SK-N-SH (cell line): ENCODE measurements around the gene ATL3. TPM values are rescaled to one million over a fixed set of nuclear protein-coding genes. Genes with fewer than 3 reads are reported as not detected.

Experiments
- CTCF ChIA-PET: fragments of 300-600, 350-600 bp; formaldehyde crosslinking; extraction: SDS; loops from one replicate; lab custom pipeline; 2021; lab: Yijun Ruan, JAX
- POLR2A ChIA-PET: fragments of 350-600 bp; sonication (Branson Sonifier 250); formaldehyde crosslinking; extraction: SDS; loops from one replicate; lab custom pipeline; 2020; ENCODE audit warnings: antibody characterized with exemption, inconsistent platforms; lab: Yijun Ruan, JAX
- DNase-seq: peaks from one replicate; pipeline ENCODE4 v3.0.0; 2012
- H2AFZ ChIP-seq: fragments of 200-600 bp; sonication (generic); 2 replicates; pipeline ENCODE4 v1.8.1; 2016; ENCODE audit warnings: antibody characterized with exemption, mild to moderate bottlenecking, low read depth
- H3F3A ChIP-seq: fragments of 200-600 bp; sonication (generic); replicated peaks from 2 replicates; pipeline ENCODE3; 2016; ENCODE audit warnings: antibody characterized with exemption, mild to moderate bottlenecking; ENCODE audit not compliant: insufficient read depth
- H3K27ac ChIP-seq, 2 experiments: fragments of 200-500 bp in 1 of 2; fragments of 200-600 bp in 1 of 2; sonication (Bioruptor generic) in 1 of 2; sonication (generic), shearing (Covaris generic) in 1 of 2; 2 replicates each; pipeline versions ENCODE4 v1.5.1 to v1.6.1; 2014 to 2016; ENCODE audit warnings: low read depth in 2 of 2, inconsistent platforms in 1 of 2, low read length in 1 of 2, mild to moderate bottlenecking in 1 of 2, mixed read lengths in 1 of 2
- H3K27me3 ChIP-seq: fragments of 200-600 bp; sonication (generic), shearing (Covaris generic); 2 replicates; pipeline ENCODE4 v1.6.1; 2016; ENCODE audit warnings: mixed run types; ENCODE audit not compliant: insufficient read depth
- H3K36me3 ChIP-seq, 2 experiments: fragments of 200-500 bp in 1 of 2; fragments of 200-600 bp in 1 of 2; sonication (Bioruptor generic) in 1 of 2; sonication (generic) in 1 of 2; replicated peaks in 1 of 2; 2 replicates each; pipeline versions ENCODE3 to v1.5.1; 2014 to 2016; ENCODE audit warnings: low read length in 1 of 2, mild to moderate bottlenecking in 1 of 2; ENCODE audit not compliant: insufficient read depth in 2 of 2, control insufficient read depth in 1 of 2
- H3K4me1 ChIP-seq, 2 experiments: fragments of 200-500 bp in 1 of 2; fragments of 200-600 bp in 1 of 2; sonication (Bioruptor generic) in 1 of 2; sonication (generic), shearing (Covaris generic) in 1 of 2; 2 replicates each; pipeline versions ENCODE4 v1.5.1 to v1.6.1; 2014 to 2016; ENCODE audit warnings: low read depth in 1 of 2, low read length in 1 of 2, mixed run types in 1 of 2; ENCODE audit not compliant: insufficient read depth in 2 of 2, control insufficient read depth in 1 of 2
- H3K4me2 ChIP-seq: fragments of 200-600 bp; sonication (generic), shearing (Covaris generic); 2 replicates; pipeline ENCODE4 v1.6.1; 2017; ENCODE audit warnings: mixed run types
- H3K4me3 ChIP-seq, 2 experiments: fragments of 200-500 bp in 1 of 2; fragments of 200-600 bp in 1 of 2; sonication (Bioruptor generic) in 1 of 2; sonication (generic), shearing (Covaris generic) in 1 of 2; 2 replicates each; pipeline versions ENCODE4 v1.5.1 to v1.8.1; 2014 to 2016; ENCODE audit warnings: low read depth in 2 of 2, inconsistent platforms in 1 of 2, low read length in 1 of 2, mild to moderate bottlenecking in 1 of 2, mixed read lengths in 1 of 2, moderate library complexity in 1 of 2
- H3K79me2 ChIP-seq: fragments of 200-600 bp; sonication (generic); 2 replicates; pipeline ENCODE4 v1.8.1; 2017; ENCODE audit warnings: mild to moderate bottlenecking; ENCODE audit not compliant: insufficient read depth
- H3K9ac ChIP-seq: fragments of 200-600 bp; sonication (generic); 2 replicates; pipeline ENCODE4 v1.6.1; 2017; ENCODE audit warnings: mixed run types
- H3K9me2 ChIP-seq: fragments of 200-600 bp; sonication (generic); 2 replicates; pipeline ENCODE4 v1.6.1; 2017; ENCODE audit warnings: mixed run types
- H3K9me3 ChIP-seq: fragments of 200-600 bp; sonication (generic); 2 replicates; pipeline ENCODE4 v1.6.1; 2017; ENCODE audit warnings: mixed run types, mild to moderate bottlenecking, moderate library complexity
- H4K20me1 ChIP-seq: fragments of 200-600 bp; sonication (generic); 2 replicates; pipeline ENCODE4 v1.6.1; 2017; ENCODE audit warnings: mild to moderate bottlenecking, mixed run types; ENCODE audit not compliant: insufficient read depth
- JUND ChIP-seq: IDR thresholded peaks from 2 replicates; pipeline ENCODE4 v1.4.0; 2012
- MXI1 ChIP-seq: IDR thresholded peaks from 2 replicates; pipeline ENCODE4 v1.6.1; 2012; ENCODE audit warnings: mild to moderate bottlenecking, low read depth, low read length, improper control_type of control experiment
- NFIC ChIP-seq: IDR thresholded peaks from 2 replicates; pipeline ENCODE4 v1.4.0; 2012; ENCODE audit warnings: borderline replicate concordance
- TAF1 ChIP-seq: IDR thresholded peaks from 2 replicates; pipeline ENCODE4 v1.6.1; 2012; ENCODE audit warnings: low read depth, mild to moderate bottlenecking, low read length, moderate library complexity, borderline replicate concordance
- TEAD4 ChIP-seq: IDR thresholded peaks from 2 replicates; pipeline ENCODE4 v1.4.0; 2012; ENCODE audit warnings: mild to moderate bottlenecking, borderline replicate concordance; ENCODE audit not compliant: insufficient read depth
- WGBS: methylation state at CpG from one replicate; pipeline ENCODE4 v1.1.6; 2017; ENCODE audit warnings: low lambda C conversion rate; 5-methylcytosine and 5-hydroxymethylcytosine counted together
- polyA plus RNA-seq, 3 experiments: library from polyadenylated mRNA; depleted of rRNA; stranded (reverse); fragments of >200 nt; gene quantifications; 2 replicates each; pipeline ENCODE4 v1.2.3, GENCODE V29; 2012
- TF ChIP-seq, protein P1 (sequence below): fragments of 150-350 bp; IDR thresholded peaks from 2 replicates; pipeline ENCODE4 v1.6.1; 2016; ENCODE audit warnings: mild to moderate bottlenecking, low read depth, low read length
- TF ChIP-seq, protein P2 (sequence below): IDR thresholded peaks from 2 replicates; pipeline ENCODE4 v1.4.0; 2012; ENCODE audit warnings: low read depth, borderline replicate concordance
- TF ChIP-seq, protein P3 (sequence below): IDR thresholded peaks from 2 replicates; pipeline ENCODE4 v1.4.0; 2012; ENCODE audit warnings: low read depth, borderline replicate concordance

ATL3 gene
- polyA plus RNA-seq, 1 of the 3 experiments (the other 2 are of a cell fraction), result 13.1 TPM

DNA sequence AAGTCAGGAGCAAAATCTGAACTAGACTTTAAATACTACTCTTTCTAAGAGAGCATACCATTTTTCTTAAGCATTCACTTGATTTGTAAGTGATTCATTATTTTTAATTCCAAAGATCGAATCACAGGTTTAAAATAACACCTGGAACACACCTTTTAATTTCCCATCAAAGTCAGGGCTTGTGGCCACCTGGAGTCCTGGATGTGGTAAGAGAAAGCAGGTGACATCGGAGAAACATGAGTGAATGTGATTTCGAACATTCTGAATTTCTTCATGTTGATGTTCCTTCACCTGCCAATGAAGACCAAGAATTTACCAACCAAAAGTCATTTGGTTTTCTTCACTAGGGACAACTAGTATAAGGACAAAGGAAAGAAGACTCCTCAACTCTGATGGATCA, 28.0 kb downstream of the ATL3 start:
- Histone ChIP-seq H3K4me3 (no peak overlapping the region), H3K9me2 (no peaks in the 10 kb centered on the region), H4K20me1 (no peaks in the 10 kb centered on the region), H3K79me2 (peaks cover 3% of the 10 kb centered on the region; the same call in 1 of the 2 replicates), H3K4me1 (no peaks in the 10 kb centered on the region), H3K9ac (no peak overlapping the region), H3K4me2 (no peak overlapping the region), H3K9me3 (no peaks in the 10 kb centered on the region), H2AFZ (no peak overlapping the region), H3K27ac (no peak overlapping the region), H3F3A (peaks cover 4% of the 10 kb centered on the region), H3K27me3 (no peaks in the 10 kb centered on the region), H3K36me3 (peaks cover 44 to 58% of the 10 kb centered on the region in 2 experiments)
- 82% methylated on average over 3 of the region's 3 CpGs for WGBS
- TF ChIP-seq TAF1 (no peak), NFIC (no peak), JUND (no peak), MXI1 (no peak)
- TF ChIP-seq, protein P1, sequence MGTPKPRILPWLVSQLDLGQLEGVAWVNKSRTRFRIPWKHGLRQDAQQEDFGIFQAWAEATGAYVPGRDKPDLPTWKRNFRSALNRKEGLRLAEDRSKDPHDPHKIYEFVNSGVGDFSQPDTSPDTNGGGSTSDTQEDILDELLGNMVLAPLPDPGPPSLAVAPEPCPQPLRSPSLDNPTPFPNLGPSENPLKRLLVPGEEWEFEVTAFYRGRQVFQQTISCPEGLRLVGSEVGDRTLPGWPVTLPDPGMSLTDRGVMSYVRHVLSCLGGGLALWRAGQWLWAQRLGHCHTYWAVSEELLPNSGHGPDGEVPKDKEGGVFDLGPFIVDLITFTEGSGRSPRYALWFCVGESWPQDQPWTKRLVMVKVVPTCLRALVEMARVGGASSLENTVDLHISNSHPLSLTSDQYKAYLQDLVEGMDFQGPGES, result no peak
- TF ChIP-seq, protein P2, sequence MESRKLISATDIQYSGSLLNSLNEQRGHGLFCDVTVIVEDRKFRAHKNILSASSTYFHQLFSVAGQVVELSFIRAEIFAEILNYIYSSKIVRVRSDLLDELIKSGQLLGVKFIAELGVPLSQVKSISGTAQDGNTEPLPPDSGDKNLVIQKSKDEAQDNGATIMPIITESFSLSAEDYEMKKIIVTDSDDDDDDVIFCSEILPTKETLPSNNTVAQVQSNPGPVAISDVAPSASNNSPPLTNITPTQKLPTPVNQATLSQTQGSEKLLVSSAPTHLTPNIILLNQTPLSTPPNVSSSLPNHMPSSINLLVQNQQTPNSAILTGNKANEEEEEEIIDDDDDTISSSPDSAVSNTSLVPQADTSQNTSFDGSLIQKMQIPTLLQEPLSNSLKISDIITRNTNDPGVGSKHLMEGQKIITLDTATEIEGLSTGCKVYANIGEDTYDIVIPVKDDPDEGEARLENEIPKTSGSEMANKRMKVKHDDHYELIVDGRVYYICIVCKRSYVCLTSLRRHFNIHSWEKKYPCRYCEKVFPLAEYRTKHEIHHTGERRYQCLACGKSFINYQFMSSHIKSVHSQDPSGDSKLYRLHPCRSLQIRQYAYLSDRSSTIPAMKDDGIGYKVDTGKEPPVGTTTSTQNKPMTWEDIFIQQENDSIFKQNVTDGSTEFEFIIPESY, result no peak
- DNase-seq, result no peak
- ChIA-PET CTCF (interaction anchor here (0.6 to 9.8 kb wide), 6 partner anchors 38 to 165 kb away, joined by 3 to 146 read pairs (median 4); partner anchors contain the start of gene ZFTA), POLR2A (no interaction called here)

DNA sequence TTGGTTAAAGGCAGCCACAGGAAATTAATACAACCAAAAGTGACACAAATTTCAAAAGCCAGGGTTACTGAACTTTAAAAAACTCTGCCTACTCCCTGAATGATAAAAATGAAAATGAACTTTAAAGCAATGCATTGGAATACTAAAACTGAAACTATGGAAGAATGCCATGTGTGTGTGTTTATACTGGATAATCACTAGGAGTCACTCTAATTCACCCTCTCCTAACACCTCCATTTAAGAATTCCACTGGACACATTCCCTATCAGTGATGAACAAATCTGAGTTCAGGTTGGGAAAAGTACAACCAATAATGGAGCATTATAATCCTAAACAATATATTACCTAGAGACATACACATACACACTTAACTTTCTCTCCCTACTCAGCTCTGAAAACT, 29.4 kb downstream of the ATL3 start:
- no peaks in the 10 kb centered on the region for H3K9me2 ChIP-seq
- POLR2A ChIA-PET, result no interaction called here
- no peak overlapping the region for H3K9ac ChIP-seq
- TF ChIP-seq, protein P1, result no peak
- TF ChIP-seq, protein P2, result no peak
- TF ChIP-seq, protein P3, sequence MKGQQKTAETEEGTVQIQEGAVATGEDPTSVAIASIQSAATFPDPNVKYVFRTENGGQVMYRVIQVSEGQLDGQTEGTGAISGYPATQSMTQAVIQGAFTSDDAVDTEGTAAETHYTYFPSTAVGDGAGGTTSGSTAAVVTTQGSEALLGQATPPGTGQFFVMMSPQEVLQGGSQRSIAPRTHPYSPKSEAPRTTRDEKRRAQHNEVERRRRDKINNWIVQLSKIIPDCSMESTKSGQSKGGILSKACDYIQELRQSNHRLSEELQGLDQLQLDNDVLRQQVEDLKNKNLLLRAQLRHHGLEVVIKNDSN, result no peak
- no peak for TF ChIP-seq TEAD4
- CTCF ChIA-PET, result interaction anchor here (0.9 to 9.8 kb wide), 4 partner anchors 14 to 162 kb away, joined by 3 to 146 read pairs (median 17); no protein-coding TSS in a partner anchor
- H3K4me3 ChIP-seq, result no peak overlapping the region
- H4K20me1 ChIP-seq, result no peaks in the 10 kb centered on the region
- peaks cover 35 to 59% of the 10 kb centered on the region in 2 experiments for H3K36me3 ChIP-seq
- H2AFZ ChIP-seq, result no peak overlapping the region
- no peak for DNase-seq
- H3K27me3 ChIP-seq, result no peaks in the 10 kb centered on the region
- no peaks in the 10 kb centered on the region for H3K4me1 ChIP-seq
- no peak overlapping the region for H3K4me2 ChIP-seq
- H3K9me3 ChIP-seq, result no peaks in the 10 kb centered on the region
- peaks cover 7% of the 10 kb centered on the region; the same call in 1 of the 2 replicates for H3K79me2 ChIP-seq
- H3K27ac ChIP-seq, result no peak overlapping the region
- H3F3A ChIP-seq, result peaks cover 4% of the 10 kb centered on the region
